Ishikawa (cell line): ENCODE data around the gene CA10.

Experiments
- CREB1 ChIP-seq: IDR thresholded peaks from 2 replicates; pipeline ENCODE4 v1.6.1; 2012; ENCODE audit warnings: low read depth
- RAD21 ChIP-seq: IDR thresholded peaks from 2 replicates; pipeline ENCODE4 v1.6.1; 2012; ENCODE audit warnings: low read depth
- REST ChIP-seq: IDR thresholded peaks from 2 replicates; pipeline ENCODE4 v1.6.1; 2012; ENCODE audit warnings: low read depth, mild to moderate bottlenecking
- TF ChIP-seq, protein P1 (sequence below): IDR thresholded peaks from 2 replicates; pipeline ENCODE4 v1.6.1; 2012

DNA sequence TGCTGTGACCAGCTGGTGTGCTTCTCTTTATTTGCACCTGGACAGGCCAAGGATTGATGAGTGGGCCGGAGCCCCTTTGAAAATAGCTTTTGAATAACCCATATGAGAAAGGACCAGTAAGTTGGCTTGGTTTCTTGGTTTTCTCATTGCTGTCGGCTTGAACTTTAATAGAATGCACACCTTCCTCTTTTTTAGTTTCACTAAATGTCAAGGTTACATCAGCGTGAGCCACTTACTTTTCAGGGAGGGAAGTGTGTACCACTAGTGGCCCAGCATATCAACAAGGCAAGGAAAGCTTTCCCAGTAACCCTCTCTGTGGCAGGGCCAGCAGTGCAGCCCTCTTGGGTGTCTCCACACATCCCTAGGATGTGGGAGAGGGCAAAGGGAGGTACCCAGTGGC lies 433.3 kb downstream of the CA10 start:
- TF ChIP-seq REST (no peak), RAD21 (no peak), CREB1 (no peak)
- TF ChIP-seq, protein P1, sequence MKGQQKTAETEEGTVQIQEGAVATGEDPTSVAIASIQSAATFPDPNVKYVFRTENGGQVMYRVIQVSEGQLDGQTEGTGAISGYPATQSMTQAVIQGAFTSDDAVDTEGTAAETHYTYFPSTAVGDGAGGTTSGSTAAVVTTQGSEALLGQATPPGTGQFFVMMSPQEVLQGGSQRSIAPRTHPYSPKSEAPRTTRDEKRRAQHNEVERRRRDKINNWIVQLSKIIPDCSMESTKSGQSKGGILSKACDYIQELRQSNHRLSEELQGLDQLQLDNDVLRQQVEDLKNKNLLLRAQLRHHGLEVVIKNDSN: no peak
